Measurements from ENCODE around the gene POLE. TPM values are rescaled to one million over a fixed set of nuclear protein-coding genes. Genes with fewer than 3 reads are reported as not detected.
A peak's percentile ranks its signal among the peaks of the same experiment; 100 is the strongest.

POLE gene
- total and polyA plus RNA-seq, 10 of the 15 experiments (the other 5 are each of a cell fraction or from before 2014, with no cell fraction given) = 2.3 to 103 (median 37.1) TPM

DNA sequence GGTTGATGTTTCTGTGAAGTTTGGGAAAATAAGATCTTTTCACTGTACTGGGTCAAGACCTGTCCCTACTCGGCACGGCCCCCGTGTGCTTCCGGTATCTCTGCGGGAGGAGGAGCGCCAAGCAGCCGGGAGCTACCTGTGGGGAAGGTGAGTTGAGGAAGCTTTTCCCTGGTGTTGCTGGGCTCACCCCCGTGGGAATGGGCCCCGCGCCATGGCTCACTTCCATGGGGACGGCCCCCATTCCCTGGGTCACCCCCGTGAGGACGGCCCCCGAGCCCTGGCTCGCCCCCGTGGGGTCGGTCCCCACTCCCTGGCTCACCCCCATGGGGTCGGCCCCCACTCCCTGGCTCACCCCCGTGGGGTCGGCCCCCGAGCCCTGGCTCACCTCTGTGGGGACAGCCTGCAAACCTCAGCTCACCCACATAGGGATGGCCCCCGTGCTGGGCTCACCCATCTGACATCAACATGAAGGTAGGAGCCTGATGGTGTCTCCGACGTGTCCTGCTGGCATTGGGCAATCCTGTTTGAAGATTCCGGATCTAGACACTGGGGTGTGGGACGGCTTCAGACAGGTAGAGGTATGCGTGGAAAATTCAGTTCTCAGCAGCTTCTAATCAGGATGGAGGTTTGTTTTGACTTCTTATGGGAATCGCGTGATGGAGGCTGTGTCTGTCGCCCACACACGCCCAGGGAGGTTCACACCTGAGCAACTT lies 85.8 kb downstream of the POLE start (continued):
- TF ChIP-seq TARDBP (IDR thresholded peaks at IDR 0.05; ENCODE audit: borderline replicate concordance) = no peak
- TF ChIP-seq, protein P1, sequence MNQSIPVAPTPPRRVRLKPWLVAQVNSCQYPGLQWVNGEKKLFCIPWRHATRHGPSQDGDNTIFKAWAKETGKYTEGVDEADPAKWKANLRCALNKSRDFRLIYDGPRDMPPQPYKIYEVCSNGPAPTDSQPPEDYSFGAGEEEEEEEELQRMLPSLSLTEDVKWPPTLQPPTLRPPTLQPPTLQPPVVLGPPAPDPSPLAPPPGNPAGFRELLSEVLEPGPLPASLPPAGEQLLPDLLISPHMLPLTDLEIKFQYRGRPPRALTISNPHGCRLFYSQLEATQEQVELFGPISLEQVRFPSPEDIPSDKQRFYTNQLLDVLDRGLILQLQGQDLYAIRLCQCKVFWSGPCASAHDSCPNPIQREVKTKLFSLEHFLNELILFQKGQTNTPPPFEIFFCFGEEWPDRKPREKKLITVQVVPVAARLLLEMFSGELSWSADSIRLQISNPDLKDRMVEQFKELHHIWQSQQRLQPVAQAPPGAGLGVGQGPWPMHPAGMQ (IDR thresholded peaks at IDR 0.05; ENCODE audit: borderline replicate concordance) = no peak
- no peak for TF ChIP-seq SREBF2 (IDR thresholded peaks at IDR 0.05; ENCODE audit: low read length)
- TF ChIP-seq EGR1 (IDR thresholded peaks at IDR 0.05; ENCODE audit: borderline replicate concordance in 1 of 2, low read depth in 2 of 2, low read length in 2 of 2) = no peak
- TF ChIP-seq, protein P2, sequence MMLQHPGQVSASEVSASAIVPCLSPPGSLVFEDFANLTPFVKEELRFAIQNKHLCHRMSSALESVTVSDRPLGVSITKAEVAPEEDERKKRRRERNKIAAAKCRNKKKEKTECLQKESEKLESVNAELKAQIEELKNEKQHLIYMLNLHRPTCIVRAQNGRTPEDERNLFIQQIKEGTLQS (IDR thresholded peaks at IDR 0.05; ENCODE audit: borderline replicate concordance, extremely low read depth, low read depth, low read length) = no peak
- no peak for TF ChIP-seq CREM (IDR thresholded peaks at IDR 0.05; ENCODE audit: low read depth)

- Histone ChIP-seq H3K9ac (ENCODE audit: control insufficient read depth, insufficient read depth, low read length) (no peak overlapping the region), H4K20me1 (ENCODE audit: control insufficient read depth, insufficient read depth) (no peaks in the 10 kb centered on the region), H3K9me3 (replicated peaks; ENCODE audit: control insufficient read depth, insufficient read depth, low read length) (no peaks in the 10 kb centered on the region), H2AFZ (ENCODE audit: control insufficient read depth, low read depth, low read length) (no peak overlapping the region), H3K4me1 (ENCODE audit: control insufficient read depth, insufficient read depth, low read length) (no peaks in the 10 kb centered on the region), H3K27me3 (replicated peaks in 1 of 2; ENCODE audit: control insufficient read depth in 2 of 2, insufficient read depth in 2 of 2, low read length in 1 of 2) (no peaks in the 10 kb centered on the region; a peak in 1 of 4 replicates), H3K4me3 (0 out of 2 replicates have a peak overlapping the region, but pooled peaks have one; percentile 27), H3K79me2 (ENCODE audit: control insufficient read depth, insufficient read depth, low read length) (no peaks in the 10 kb centered on the region), H3K27ac (ENCODE audit: control insufficient read depth, insufficient read depth) (no peak overlapping the region), H3K4me2 (ENCODE audit: control insufficient read depth, insufficient read depth) (peak overlapping the region; percentile 22; the same call in 1 of the 2 replicates), H3K36me3 (ENCODE audit: control insufficient read depth in 2 of 2, insufficient read depth in 2 of 2, low read length in 1 of 2) (no peaks in the 10 kb centered on the region)
- intact Hi-C loops (cut with micrococcal nuclease; ENCODE audit: unreplicated experiment) = no loop called here
- in situ Hi-C loops (cut with MboI) = no loop called here
- CTCF ChIA-PET = interaction anchor here (0.6 to 2.4 kb wide), 3 partner anchors 10 to 248 kb away, joined by 3 to 15 read pairs (median 5); partner anchors contain the start of gene LRCOL1
- FAIRE-seq (no peak), ATAC-seq (peak; percentile 88), DNase-seq (ENCODE audit: low read depth, low spot score) (no peak)
- SMC1A ChIA-PET (ENCODE audit: uncharacterized antibody, unreplicated experiment) = interaction anchor here (1.0 kb wide), 1 partner anchor 14 kb away, joined by 3 read pairs; no protein-coding TSS in a partner anchor
- BruUV-seq (replicated peaks) = no TSS peak
- 19% methylated on average over 45 of the region's 45 CpGs for WGBS (ENCODE audit: insufficient coverage, insufficient replicate concordance, low lambda C conversion rate, missing lambda C conversion rate)
- RAD21 ChIA-PET (ENCODE audit: unreplicated experiment) = interaction anchor here (1.0 kb wide), 1 partner anchor 15 kb away, joined by 3 read pairs; no protein-coding TSS in a partner anchor
- POLR2A ChIA-PET = interaction anchor here (0.5 kb wide), 1 partner anchor 13 kb away, joined by 3 read pairs; no protein-coding TSS in a partner anchor
- TF ChIP-seq GATAD2B (conservative IDR thresholded peaks at IDR 0.05; ENCODE audit: low read depth) (peak; percentile 45; the same call in 1 of the 2 replicates), ZNF592 (IDR thresholded peaks at IDR 0.05) (0 out of 2 replicates have a peak, but pooled peaks have one; percentile 41), IKZF1 (conservative IDR thresholded peaks at IDR 0.05) (0 out of 2 replicates have a peak, but pooled peaks have one; percentile 33), NKRF (conservative IDR thresholded peaks at IDR 0.05) (no peak)
These were observed 86.8 kb downstream of the POLE start for GRCh38 chr12:132600048-132601032.

Data from GM12878 (cell line).